Measurements from ENCODE around the gene CES1. TPM values are rescaled to one million over a fixed set of nuclear protein-coding genes. Genes with fewer than 3 reads are reported as not detected.
"Not testable (repeated sequence)": the region's sequence is repeated elsewhere in the genome, so short reads cannot be mapped to it uniquely, and the experiment has no call there.

The CES1 gene
- total and polyA plus RNA-seq, 4 donors = 1.0 to 7.5 (median 5.9) TPM; not detected in 1

DNA sequence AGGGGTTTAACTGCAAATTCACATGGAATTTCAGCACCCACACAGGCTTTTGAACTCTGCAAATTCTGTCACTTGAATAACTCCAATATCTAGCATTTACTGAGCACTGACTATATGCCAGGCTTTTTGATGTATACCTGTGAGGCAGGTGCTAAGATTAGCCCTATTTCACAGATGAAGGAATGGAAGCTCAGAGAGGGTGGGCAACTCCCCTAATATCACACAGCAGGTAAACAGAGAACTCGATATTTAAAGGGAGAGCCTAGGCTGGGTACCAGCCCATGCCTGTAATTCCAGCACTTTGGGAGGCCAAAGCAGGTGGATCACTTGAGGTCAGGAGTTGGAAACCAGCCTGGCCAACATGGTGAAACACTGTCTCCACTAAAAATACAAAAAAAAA is 24.8 kb upstream of the CES1 start:
- not testable (repeated sequence) for H3K36me3 ChIP-seq (ENCODE audit: control insufficient read depth, insufficient read depth, low read length); H3K4me1 ChIP-seq (ENCODE audit: control insufficient read depth, insufficient read depth, low read length); H3K4me3 ChIP-seq (ENCODE audit: low read depth, low read length); H3K27ac ChIP-seq (ENCODE audit: low read depth, low read length); DNase-seq (ENCODE audit: low read depth in 4 of 6, low spot score in 6 of 6); H3K9me3 ChIP-seq (ENCODE audit: control insufficient read depth, insufficient read depth, low read length); H3K27me3 ChIP-seq (ENCODE audit: control insufficient read depth, insufficient read depth, low read length)
- 100% methylated on average over 1 of the region's 1 CpG for WGBS (ENCODE audit: insufficient coverage)

DNA sequence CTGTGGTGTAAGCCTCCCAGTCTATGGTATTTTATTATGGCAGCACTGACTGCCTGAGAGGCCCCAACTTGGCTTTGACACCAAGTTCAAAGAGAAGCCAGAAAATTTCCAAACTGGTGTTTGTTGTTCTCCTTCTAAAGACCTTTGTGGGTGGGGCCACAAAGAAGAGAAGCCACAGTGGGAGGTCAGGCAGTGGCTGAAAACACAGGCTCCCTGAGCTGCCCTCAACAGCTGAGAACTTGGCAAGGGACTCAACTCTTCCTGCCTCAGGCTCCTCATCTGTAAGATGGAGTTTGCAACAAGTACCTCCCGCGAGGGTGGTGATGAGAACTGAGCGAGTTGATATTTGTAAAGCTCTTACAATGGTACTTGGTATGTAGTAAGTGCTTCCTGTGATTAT is 24.1 kb upstream of the CES1 start:
- no peaks in the 10 kb centered on the region for H3K27me3 ChIP-seq (ENCODE audit: control insufficient read depth, insufficient read depth, low read length)
- DNase-seq (ENCODE audit: low read depth in 4 of 6, low spot score in 6 of 6) = no peak
- no peak overlapping the region for H3K4me3 ChIP-seq (ENCODE audit: low read depth, low read length)
- no peak overlapping the region for H3K27ac ChIP-seq (ENCODE audit: low read depth, low read length)
- no peaks in the 10 kb centered on the region for H3K36me3 ChIP-seq (ENCODE audit: control insufficient read depth, insufficient read depth, low read length)
- no CpG with 5 or more reads among the region's 3 CpGs for WGBS (ENCODE audit: insufficient coverage)
- no peaks in the 10 kb centered on the region for H3K9me3 ChIP-seq (ENCODE audit: control insufficient read depth, insufficient read depth, low read length)
- no peaks in the 10 kb centered on the region for H3K4me1 ChIP-seq (ENCODE audit: control insufficient read depth, insufficient read depth, low read length)

DNA sequence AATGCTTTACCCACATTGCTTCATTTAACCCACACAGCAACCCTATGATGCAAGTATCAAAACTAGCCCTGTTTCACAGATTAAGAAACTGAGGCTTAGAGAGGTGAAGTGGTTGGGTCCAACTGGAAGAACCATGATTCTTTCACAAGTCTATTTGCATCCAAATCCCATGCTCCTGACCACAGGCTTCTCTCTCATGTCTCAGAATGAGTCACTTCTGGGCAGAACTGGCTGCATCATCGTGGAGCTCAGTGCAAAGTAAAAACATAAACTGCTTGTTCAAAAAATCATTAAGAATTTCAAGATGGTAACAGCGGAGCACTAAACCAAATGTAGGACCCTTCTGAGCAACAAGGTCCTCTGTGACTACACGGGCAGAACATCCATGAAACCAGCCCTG is 20.2 kb upstream of the CES1 start:
- 76% methylated on average over 3 of the region's 3 CpGs for WGBS (ENCODE audit: insufficient coverage)
- DNase-seq (ENCODE audit: low read depth in 4 of 6, low spot score in 6 of 6) = no peak
- Histone ChIP-seq H3K36me3 (ENCODE audit: control insufficient read depth, insufficient read depth, low read length) (no peaks in the 10 kb centered on the region), H3K9me3 (ENCODE audit: control insufficient read depth, insufficient read depth, low read length) (no peaks in the 10 kb centered on the region), H3K27ac (ENCODE audit: low read depth, low read length) (no peak overlapping the region), H3K4me1 (ENCODE audit: control insufficient read depth, insufficient read depth, low read length) (no peaks in the 10 kb centered on the region), H3K27me3 (ENCODE audit: control insufficient read depth, insufficient read depth, low read length) (no peaks in the 10 kb centered on the region), H3K4me3 (ENCODE audit: low read depth, low read length) (no peak overlapping the region)

DNA sequence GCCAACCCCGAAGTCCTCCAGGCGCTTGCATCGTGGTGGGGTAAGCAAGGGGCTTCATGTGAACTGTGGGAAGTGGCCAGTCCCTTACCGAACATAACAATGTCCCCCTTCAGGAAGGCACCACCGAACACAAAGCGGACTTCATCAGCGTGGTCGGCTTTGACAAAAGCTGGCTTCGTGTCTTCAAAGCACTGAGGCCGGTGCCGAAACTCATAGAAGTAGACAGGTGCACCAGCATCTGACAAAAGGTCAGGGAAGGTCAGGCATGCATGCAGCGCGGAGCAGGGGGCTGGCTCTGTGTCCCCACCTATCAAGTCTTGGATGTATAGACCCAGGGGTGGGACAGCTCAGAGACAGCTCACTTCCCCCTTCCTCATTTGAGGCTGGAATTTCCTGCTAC is 16.6 kb upstream of the CES1 start:
- no peaks in the 10 kb centered on the region for H3K36me3 ChIP-seq (ENCODE audit: control insufficient read depth, insufficient read depth, low read length)
- no peak for DNase-seq (ENCODE audit: low read depth in 4 of 6, low spot score in 6 of 6)
- 70% methylated on average over 13 of the region's 13 CpGs for WGBS (ENCODE audit: insufficient coverage)
- no peaks in the 10 kb centered on the region for H3K27me3 ChIP-seq (ENCODE audit: control insufficient read depth, insufficient read depth, low read length)
- H3K27ac ChIP-seq (ENCODE audit: low read depth, low read length) = no peak overlapping the region
- H3K4me3 ChIP-seq (ENCODE audit: low read depth, low read length) = no peak overlapping the region
- H3K9me3 ChIP-seq (ENCODE audit: control insufficient read depth, insufficient read depth, low read length) = no peaks in the 10 kb centered on the region
- no peaks in the 10 kb centered on the region for H3K4me1 ChIP-seq (ENCODE audit: control insufficient read depth, insufficient read depth, low read length)

DNA sequence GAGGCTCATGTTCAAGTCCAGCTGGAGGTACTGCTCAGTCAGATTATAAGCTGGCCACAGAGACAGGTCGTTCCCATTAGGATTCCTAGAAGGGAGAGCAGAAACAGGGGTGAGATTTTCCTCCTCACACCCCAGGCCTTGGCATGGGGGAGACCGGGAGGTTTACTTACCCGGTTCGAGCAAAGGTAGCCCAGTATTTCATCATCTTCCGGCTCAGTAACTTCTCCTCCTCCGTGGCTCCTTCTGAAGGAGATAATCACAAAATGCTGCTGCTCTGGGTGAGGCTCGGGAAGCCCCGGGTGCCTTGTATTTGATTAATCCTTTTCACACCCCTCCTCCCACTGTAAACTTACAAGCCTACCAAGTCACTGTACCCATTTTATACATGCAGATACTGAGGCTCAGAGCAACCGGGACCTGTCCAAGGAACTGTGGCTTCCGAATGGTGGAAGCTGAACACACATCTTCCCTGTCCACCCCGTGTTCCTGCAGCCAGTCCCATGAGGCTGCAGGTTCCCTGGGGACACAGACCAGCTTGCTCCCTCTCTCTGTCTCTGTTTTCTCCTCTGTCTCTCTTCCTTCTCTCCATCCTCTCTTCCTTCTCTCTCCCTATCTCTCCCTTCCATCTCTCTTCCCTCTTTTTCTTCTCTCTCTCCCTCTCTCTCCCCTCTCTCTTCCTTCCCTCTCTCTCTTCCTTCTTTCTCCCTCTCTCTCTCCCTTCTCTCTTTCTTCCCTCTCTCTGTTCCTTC is 13.9 kb upstream of the CES1 start:
- DNase-seq (ENCODE audit: low read depth in 4 of 6, low spot score in 6 of 6) = no peak
- no peaks in the 10 kb centered on the region for H3K36me3 ChIP-seq (ENCODE audit: control insufficient read depth, insufficient read depth, low read length)
- no peaks in the 10 kb centered on the region for H3K9me3 ChIP-seq (ENCODE audit: control insufficient read depth, insufficient read depth, low read length)
- no peak overlapping the region for H3K27ac ChIP-seq (ENCODE audit: low read depth, low read length)
- no peaks in the 10 kb centered on the region for H3K27me3 ChIP-seq (ENCODE audit: control insufficient read depth, insufficient read depth, low read length)
- WGBS (ENCODE audit: insufficient coverage) = 58% methylated on average over 8 of the region's 11 CpGs
- H3K4me3 ChIP-seq (ENCODE audit: low read depth, low read length) = no peak overlapping the region
- no peaks in the 10 kb centered on the region for H3K4me1 ChIP-seq (ENCODE audit: control insufficient read depth, insufficient read depth, low read length)

DNA sequence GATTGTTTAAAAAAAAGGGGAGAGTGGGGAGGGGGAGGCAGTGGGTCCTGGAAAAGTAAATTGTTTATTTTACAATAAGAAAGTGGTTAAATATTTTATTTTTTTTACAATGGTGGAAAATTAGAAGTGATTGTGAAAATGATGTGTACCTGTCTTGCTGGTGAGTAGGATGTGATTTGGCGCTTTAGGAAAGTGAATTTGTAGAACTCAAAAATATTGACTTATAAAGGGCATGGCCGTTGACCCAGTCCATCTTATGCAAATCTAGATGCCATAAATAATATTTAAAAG is 10.2 kb upstream of the CES1 start:
- Histone ChIP-seq H3K36me3 (ENCODE audit: control insufficient read depth, insufficient read depth, low read length) (no peaks in the 10 kb centered on the region), H3K27me3 (ENCODE audit: control insufficient read depth, insufficient read depth, low read length) (no peaks in the 10 kb centered on the region), H3K9me3 (ENCODE audit: control insufficient read depth, insufficient read depth, low read length) (no peaks in the 10 kb centered on the region), H3K4me3 (ENCODE audit: low read depth, low read length) (no peak overlapping the region), H3K4me1 (ENCODE audit: control insufficient read depth, insufficient read depth, low read length) (no peaks in the 10 kb centered on the region), H3K27ac (ENCODE audit: low read depth, low read length) (no peak overlapping the region)
- no CpG with 5 or more reads among the region's 2 CpGs for whole genome bisulfite sequencing (ENCODE audit: insufficient coverage)
- DNase-seq (ENCODE audit: low read depth in 4 of 6, low spot score in 6 of 6) = no peak

DNA sequence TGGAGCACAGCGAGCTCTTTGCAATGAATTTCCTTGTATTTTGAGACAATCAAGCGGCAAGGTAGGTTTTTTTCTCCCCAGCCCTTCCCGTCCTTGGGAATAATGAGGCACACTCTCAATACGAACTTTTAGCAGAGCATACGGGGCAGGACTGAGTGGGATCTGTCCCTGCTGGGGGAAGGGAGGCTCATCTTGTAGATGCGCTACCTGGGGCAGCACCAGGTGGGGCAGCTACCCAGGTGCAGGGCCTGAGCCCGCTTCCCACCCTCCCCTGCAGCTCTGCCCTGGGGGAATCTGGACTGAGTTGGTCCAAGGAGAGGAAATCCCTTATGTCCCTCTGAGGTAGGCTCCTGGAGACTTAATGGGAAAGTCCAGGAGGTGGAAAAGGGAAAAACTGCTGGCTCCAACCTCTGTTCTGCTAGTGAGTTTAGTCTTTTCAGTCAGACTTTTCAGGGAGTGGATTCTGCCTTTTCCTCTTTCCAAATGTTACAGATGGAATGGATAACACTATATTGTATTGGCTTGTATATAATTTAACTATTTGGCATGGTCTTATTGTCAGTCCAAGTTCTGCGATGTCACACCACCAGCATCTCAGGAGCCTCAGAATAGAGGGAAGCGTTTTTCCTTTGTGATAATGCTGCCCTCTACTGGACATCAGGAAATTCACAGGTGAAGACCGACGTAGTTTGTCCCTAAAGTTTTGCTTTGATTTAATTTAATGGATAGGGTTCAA is 9.6 kb upstream of the CES1 start:
- WGBS (ENCODE audit: insufficient coverage) = 34% methylated on average over 10 of the region's 11 CpGs

DNA sequence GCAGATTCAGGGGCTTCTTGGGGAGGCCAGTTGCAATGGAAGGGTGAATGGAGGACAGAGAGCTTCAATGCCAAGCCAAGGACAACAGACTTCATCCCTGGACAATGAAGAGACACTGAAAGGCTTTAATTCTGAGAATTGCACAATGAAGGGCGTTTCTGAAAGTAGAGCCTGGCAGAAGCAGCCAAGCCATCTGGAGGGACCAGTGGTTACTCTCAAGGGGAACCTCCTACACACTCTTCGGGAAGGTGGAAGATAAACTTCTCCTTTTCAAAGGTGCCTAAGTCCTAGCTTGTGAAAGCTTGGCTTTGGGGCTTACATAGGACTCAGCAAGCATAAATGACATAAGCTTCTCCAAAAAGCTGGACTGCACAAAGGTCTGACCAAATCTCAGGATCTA is 6.2 kb upstream of the CES1 start:
- Histone ChIP-seq H3K9me3 (ENCODE audit: control insufficient read depth, insufficient read depth, low read length) (no peaks in the 10 kb centered on the region), H3K4me1 (ENCODE audit: control insufficient read depth, insufficient read depth, low read length) (no peaks in the 10 kb centered on the region), H3K27me3 (ENCODE audit: control insufficient read depth, insufficient read depth, low read length) (no peaks in the 10 kb centered on the region), H3K4me3 (ENCODE audit: low read depth, low read length) (no peak overlapping the region), H3K36me3 (ENCODE audit: control insufficient read depth, insufficient read depth, low read length) (no peaks in the 10 kb centered on the region), H3K27ac (ENCODE audit: low read depth, low read length) (no peak overlapping the region)
- 67% methylated on average over 1 of the region's 2 CpGs for WGBS (ENCODE audit: insufficient coverage)
- DNase-seq (ENCODE audit: low read depth in 4 of 6, low spot score in 6 of 6) = no peak

More for the DNA sequence above, 9.6 kb upstream of the CES1 start:
- no peaks in the 10 kb centered on the region for H3K27me3 ChIP-seq (ENCODE audit: control insufficient read depth, insufficient read depth, low read length)
- no peak overlapping the region for H3K27ac ChIP-seq (ENCODE audit: low read depth, low read length)
- no peaks in the 10 kb centered on the region for H3K9me3 ChIP-seq (ENCODE audit: control insufficient read depth, insufficient read depth, low read length)
- no peaks in the 10 kb centered on the region for H3K4me1 ChIP-seq (ENCODE audit: control insufficient read depth, insufficient read depth, low read length)
- peak; percentile 35 to 91 (median 53) for DNase-seq (ENCODE audit: low read depth in 4 of 6, low spot score in 6 of 6)
- H3K4me3 ChIP-seq (ENCODE audit: low read depth, low read length) = no peak overlapping the region
- no peaks in the 10 kb centered on the region for H3K36me3 ChIP-seq (ENCODE audit: control insufficient read depth, insufficient read depth, low read length)

DNA sequence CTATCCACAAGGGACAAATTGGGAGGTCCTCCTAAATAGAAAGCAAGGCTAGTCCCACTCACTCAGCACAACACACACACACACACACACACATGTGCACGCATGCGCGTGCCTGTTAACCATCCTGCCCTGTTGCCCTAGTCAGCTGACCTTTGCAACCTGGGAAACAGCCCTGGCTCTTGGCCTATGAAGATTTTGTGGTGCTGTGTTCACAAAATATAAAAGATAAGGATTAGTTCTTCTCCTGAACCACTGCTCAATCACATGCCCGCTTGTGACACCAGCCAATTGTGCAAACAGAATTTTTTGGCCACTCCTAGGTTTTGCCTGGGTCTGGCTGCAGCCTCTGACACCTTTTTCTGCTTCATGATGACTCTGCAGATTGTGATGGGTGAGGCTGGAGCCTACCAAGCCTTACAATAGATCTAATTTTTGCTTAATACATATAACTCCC is 3.3 kb upstream of the CES1 start:
- DNase-seq (ENCODE audit: low read depth in 4 of 6, low spot score in 6 of 6) = no peak
- Histone ChIP-seq H3K4me3 (ENCODE audit: low read depth, low read length) (no peak overlapping the region), H3K9me3 (ENCODE audit: control insufficient read depth, insufficient read depth, low read length) (no peaks in the 10 kb centered on the region), H3K36me3 (ENCODE audit: control insufficient read depth, insufficient read depth, low read length) (no peaks in the 10 kb centered on the region), H3K27me3 (ENCODE audit: control insufficient read depth, insufficient read depth, low read length) (no peaks in the 10 kb centered on the region), H3K27ac (ENCODE audit: low read depth, low read length) (no peak overlapping the region), H3K4me1 (ENCODE audit: control insufficient read depth, insufficient read depth, low read length) (peaks cover 8% of the 10 kb centered on the region)
- WGBS (ENCODE audit: insufficient coverage) = no CpG with 5 or more reads among the region's 4 CpGs

DNA sequence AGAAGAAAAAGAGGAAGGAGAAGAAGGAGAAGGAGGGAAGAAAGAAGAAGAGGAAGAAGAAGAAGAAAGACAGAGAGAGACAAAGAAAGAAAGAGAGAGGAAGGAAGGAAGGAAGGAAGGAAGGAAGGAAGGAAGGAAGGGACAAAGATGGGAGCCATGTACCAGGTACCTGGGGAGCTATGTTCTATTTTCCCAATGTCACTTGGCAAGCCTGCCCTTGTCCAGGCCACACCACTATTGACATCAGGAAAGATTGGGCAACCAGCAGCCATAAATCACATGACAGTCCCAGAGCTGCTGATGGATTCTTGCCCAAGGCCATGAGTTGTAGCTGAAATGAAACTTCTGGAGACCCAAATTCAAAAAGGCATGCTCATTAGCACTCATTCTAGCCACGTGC is 2.7 kb upstream of the CES1 start:
- Histone ChIP-seq H3K4me3 (ENCODE audit: low read depth, low read length) (no peak overlapping the region), H3K27ac (ENCODE audit: low read depth, low read length) (no peak overlapping the region), H3K27me3 (ENCODE audit: control insufficient read depth, insufficient read depth, low read length) (no peaks in the 10 kb centered on the region), H3K36me3 (ENCODE audit: control insufficient read depth, insufficient read depth, low read length) (no peaks in the 10 kb centered on the region), H3K9me3 (ENCODE audit: control insufficient read depth, insufficient read depth, low read length) (no peaks in the 10 kb centered on the region), H3K4me1 (ENCODE audit: control insufficient read depth, insufficient read depth, low read length) (peaks cover 8% of the 10 kb centered on the region)
- DNase-seq (ENCODE audit: low read depth in 4 of 6, low spot score in 6 of 6) = no peak
- WGBS (ENCODE audit: insufficient coverage) = no CpG with 5 or more reads among the region's 1 CpG
